ENCODE results near the gene NLE1. TPM values are rescaled to one million over a fixed set of nuclear protein-coding genes. Genes with fewer than 3 reads are reported as not detected.

NLE1 gene
- total and polyA plus RNA-seq, 2 of the 8 experiments (the other 6 are each of a cell fraction or from before 2014, with no cell fraction given): 50.4 to 51.5 TPM

DNA sequence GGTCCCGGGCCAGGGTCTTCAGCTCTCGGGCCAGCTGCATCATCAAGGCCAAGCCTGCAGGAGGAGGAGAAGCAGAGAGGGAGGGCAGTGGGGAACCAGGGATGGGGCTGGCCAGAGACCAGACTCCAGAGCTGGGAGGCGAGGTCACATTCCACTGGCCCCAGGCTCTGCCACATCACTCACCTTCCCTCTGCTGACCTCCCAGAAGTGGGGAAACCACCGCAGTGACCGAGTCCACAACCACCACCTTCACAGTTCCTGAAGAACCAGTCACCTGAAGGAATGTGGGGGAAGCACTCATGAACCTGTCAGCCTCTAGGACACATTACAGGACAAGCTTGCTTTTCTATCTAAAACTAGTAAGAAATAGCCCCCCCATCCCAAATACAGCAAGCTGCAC, 38.8 kb downstream of the NLE1 start:
- POLR2A ChIA-PET (ENCODE audit: partially characterized antibody): interaction anchor here (0.8 to 3.0 kb wide), 3 partner anchors 10 to 15 kb away, joined by 3 to 15 read pairs (median 3); no protein-coding TSS in a partner anchor
- 94% methylated on average over 4 of the region's 5 CpGs; no CpG with 5 or more reads in 1 of the 2 experiments for WGBS, 2 experiments (ENCODE audit: extremely low coverage in 1 of 2, insufficient coverage in 1 of 2, insufficient read length in 1 of 2, insufficient replicate concordance in 2 of 2, low coverage in 1 of 2, low lambda C conversion rate in 2 of 2, missing lambda C conversion rate in 1 of 2)
- TF ChIP-seq RXRA (IDR thresholded peaks at IDR 0.05; ENCODE audit: insufficient read depth, low read depth, low read length): no peak
- TF ChIP-seq CBX5 (IDR thresholded peaks at IDR 0.05; ENCODE audit: low read depth, low read length): no peak
- TF ChIP-seq YY1 (IDR thresholded peaks at IDR 0.05; ENCODE audit: low read depth, low read length): no peak
- no peak for TF ChIP-seq POLR2AphosphoS5 (IDR thresholded peaks at IDR 0.05; ENCODE audit: low read depth, low read length)
- no peak for TF ChIP-seq ASH2L (IDR thresholded peaks at IDR 0.05; ENCODE audit: low read length)
- TF ChIP-seq CBX8 (IDR thresholded peaks at IDR 0.05; ENCODE audit: borderline replicate concordance, low read depth, low read length): no peak
- no peak for TF ChIP-seq SP4 (IDR thresholded peaks at IDR 0.05; ENCODE audit: low read length)

More for the DNA sequence above, 38.8 kb downstream of the NLE1 start:
- H3K18ac ChIP-seq (ENCODE audit: extremely low read depth, low read length): no peak overlapping the region
- no peak overlapping the region for H3K27ac ChIP-seq (ENCODE audit: low read depth, low read length)
- no peak overlapping the region for H3K4me3 ChIP-seq (ENCODE audit: extremely low read depth in 1 of 4, insufficient read depth in 2 of 4, low read depth in 3 of 4, low read length in 4 of 4)
- H4K20me1 ChIP-seq (replicated peaks in 1 of 2; ENCODE audit: control insufficient read depth in 1 of 2, insufficient read depth in 2 of 2, low read length in 2 of 2): no peaks in the 10 kb centered on the region
- no peaks in the 10 kb centered on the region for H3K4me1 ChIP-seq (replicated peaks in 1 of 4; ENCODE audit: control insufficient read depth in 3 of 4, insufficient read depth in 4 of 4, low read length in 3 of 4)
- no peak overlapping the region for H3K4ac ChIP-seq (replicated peaks; ENCODE audit: insufficient read length, low read depth, low read length)
- H3K23ac ChIP-seq (ENCODE audit: insufficient read length): no peak overlapping the region
- H3K56ac ChIP-seq (replicated peaks; ENCODE audit: insufficient read length, low read depth, low read length): no peak overlapping the region
- peaks cover 6 to 9% (median 8%) of the 10 kb centered on the region in 4 experiments; a peak in 5 of 8 replicates for H3K36me3 ChIP-seq (ENCODE audit: control insufficient read depth in 2 of 4, insufficient read depth in 4 of 4, low read length in 3 of 4)
- H2BK12ac ChIP-seq (ENCODE audit: low read depth, low read length): no peak overlapping the region
- CTCF ChIA-PET (ENCODE audit: partially characterized antibody): interaction anchor here (1.0 to 1.5 kb wide), 3 partner anchors 14 to 631 kb away, joined by 4 to 5 read pairs (median 5); partner anchors contain the start of gene RAD51D
- FAIRE-seq (no peak), DNase-seq (ENCODE audit: low read depth in 1 of 2, low spot score in 2 of 2) (no peak)
- no peak overlapping the region for H2BK20ac ChIP-seq (ENCODE audit: low read length)
- H3K79me2 ChIP-seq (ENCODE audit: control insufficient read depth in 1 of 2, insufficient read depth in 2 of 2, low read length in 2 of 2): no peaks in the 10 kb centered on the region
- H4K91ac ChIP-seq (replicated peaks; ENCODE audit: insufficient read length, low read length): no peak overlapping the region
- H4K8ac ChIP-seq (ENCODE audit: extremely low read depth, insufficient read depth, low read length): no peak overlapping the region
- H2BK120ac ChIP-seq (replicated peaks; ENCODE audit: low read depth, low read length): no peak overlapping the region
- no peak overlapping the region for H2BK15ac ChIP-seq (ENCODE audit: low read length)
- H3K14ac ChIP-seq (ENCODE audit: insufficient read length): no peak overlapping the region
- H3K79me1 ChIP-seq (ENCODE audit: low read depth, low read length): peaks cover 2% of the 10 kb centered on the region; the same call in 1 of the 2 replicates
- H2BK5ac ChIP-seq (ENCODE audit: low read depth, low read length): no peak overlapping the region
- no peaks in the 10 kb centered on the region for H3K27me3 ChIP-seq (replicated peaks in 1 of 4; ENCODE audit: control insufficient read depth in 3 of 4, extremely low read depth in 1 of 4, insufficient read depth in 3 of 4, low read length in 3 of 4)
- H2AFZ ChIP-seq (ENCODE audit: low read length): no peak overlapping the region
- H3K4me2 ChIP-seq (ENCODE audit: insufficient read depth in 1 of 2, low read depth in 2 of 2, low read length in 2 of 2): no peak overlapping the region
- H3K9ac ChIP-seq (replicated peaks in 1 of 4; ENCODE audit: extremely low read depth in 1 of 4, low read depth in 3 of 4, low read length in 3 of 4): no peak overlapping the region
- no peaks in the 10 kb centered on the region for H3K23me2 ChIP-seq (ENCODE audit: low read depth, low read length)
- no peak overlapping the region for H4K5ac ChIP-seq (ENCODE audit: insufficient read length, low read depth, low read length)
- H3K9me3 ChIP-seq (ENCODE audit: insufficient read depth in 2 of 2, low read depth in 1 of 2, low read length in 1 of 2): no peaks in the 10 kb centered on the region
- no peak overlapping the region for H2AK5ac ChIP-seq (ENCODE audit: low read depth, low read length)
